Neural crest cell (in vitro differentiated cells): ENCODE results near the gene SLC22A13. TPM values are rescaled to one million over a fixed set of nuclear protein-coding genes. Genes with fewer than 3 reads are reported as not detected.

Source experiments
- DNase-seq: peaks from one replicate; pipeline ENCODE4 v3.0.0; 2021; ENCODE audit warnings: low read depth, mixed read lengths, low spot score
- H3K27ac Mint-ChIP-seq: one replicate; pipeline ENCODE4 v1.8.0; 2021; ENCODE audit warnings: mild to moderate bottlenecking, mixed read lengths; ENCODE audit not compliant: unreplicated experiment
- H3K27me3 Mint-ChIP-seq: 2 replicates; pipeline ENCODE4 v1.8.0; 2021; ENCODE audit warnings: low read depth, mild to moderate bottlenecking, mixed read lengths
- H3K36me3 Mint-ChIP-seq: 2 replicates; pipeline ENCODE4 v1.8.0; 2021; ENCODE audit warnings: low read depth, mild to moderate bottlenecking, mixed read lengths
- H3K4me1 Mint-ChIP-seq: 2 replicates; pipeline ENCODE4 v1.8.0; 2021; ENCODE audit warnings: mixed read lengths
- H3K4me3 Mint-ChIP-seq: one replicate; pipeline ENCODE4 v1.8.0; 2021; ENCODE audit warnings: mild to moderate bottlenecking, mixed read lengths
- H3K9me3 Mint-ChIP-seq: 2 replicates; pipeline ENCODE4 v1.8.0; 2021; ENCODE audit warnings: mixed read lengths
- CTCF ChIP-seq: fragments of 200-600 bp; sonication (generic); conservative IDR thresholded peaks from 2 replicates; pipeline ENCODE4 v1.5.0; 2021; ENCODE audit warnings: antibody characterized with exemption, mild to moderate bottlenecking
- total RNA-seq: library from RNA; stranded (reverse); gene quantifications from 2 replicates; pipeline ENCODE4 v1.2.1, GENCODE V29; 2021

Gene SLC22A13
- total RNA-seq, 1 donor from 2014 or later, result 0.19 TPM

- H3K9me3 Mint-ChIP-seq, result no peaks in the 10 kb centered on the region
- H3K4me1 Mint-ChIP-seq, result no peaks in the 10 kb centered on the region
- DNase-seq, result no peak
- H3K27me3 Mint-ChIP-seq, result peaks cover 2% of the 10 kb centered on the region
- no peak overlapping the region for H3K4me3 Mint-ChIP-seq
- TF ChIP-seq CTCF, result no peak
- H3K36me3 Mint-ChIP-seq, result no peaks in the 10 kb centered on the region
- H3K27ac Mint-ChIP-seq, result peak overlapping the region; percentile 15
Measured at GRCh38 chr3:38311941-38312340, 46.3 kb downstream of the SLC22A13 start.

- Mint-ChIP-seq H3K27me3 (peaks cover 2% of the 10 kb centered on the region), H3K27ac (peak overlapping the region; percentile 78), H3K36me3 (no peaks in the 10 kb centered on the region), H3K9me3 (no peaks in the 10 kb centered on the region), H3K4me1 (no peaks in the 10 kb centered on the region), H3K4me3 (no peak overlapping the region)
- no peak for TF ChIP-seq CTCF
- DNase-seq, result no peak
Measured at GRCh38 chr3:38312356-38312755, 46.7 kb downstream of the SLC22A13 start.

GRCh38 chr3:38313263-38313662 lies 47.7 kb downstream of the SLC22A13 start:
- Mint-ChIP-seq H3K4me3 (no peak overlapping the region), H3K4me1 (no peaks in the 10 kb centered on the region), H3K9me3 (no peaks in the 10 kb centered on the region), H3K27me3 (peaks cover 2% of the 10 kb centered on the region), H3K36me3 (no peaks in the 10 kb centered on the region), H3K27ac (no peak overlapping the region)
- TF ChIP-seq CTCF, result no peak
- DNase-seq, result no peak

DNA sequence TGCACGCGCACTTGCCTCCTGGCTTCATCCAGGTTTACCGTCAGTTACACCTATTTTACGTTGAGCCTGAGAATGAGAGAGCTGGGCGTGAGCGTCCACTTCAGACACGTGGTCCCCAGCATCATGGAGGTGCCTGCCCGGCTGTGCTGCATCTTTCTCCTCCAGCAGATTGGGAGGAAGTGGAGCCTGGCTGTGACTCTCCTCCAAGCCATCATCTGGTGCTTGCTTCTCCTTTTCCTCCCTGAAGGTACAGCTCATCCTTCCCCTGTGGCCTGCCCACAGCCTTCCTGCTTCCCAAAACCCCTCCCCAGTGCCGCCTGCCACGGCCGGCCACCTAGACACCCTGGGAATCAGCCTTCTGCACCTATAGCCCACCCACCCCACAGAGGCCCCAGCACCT lies 48.1 kb downstream of the SLC22A13 start:
- Mint-ChIP-seq H3K27ac (no peak overlapping the region), H3K36me3 (no peaks in the 10 kb centered on the region), H3K27me3 (peaks cover 2% of the 10 kb centered on the region), H3K9me3 (no peaks in the 10 kb centered on the region), H3K4me3 (no peak overlapping the region), H3K4me1 (no peaks in the 10 kb centered on the region)
- DNase-seq, result no peak
- TF ChIP-seq CTCF, result no peak

DNA sequence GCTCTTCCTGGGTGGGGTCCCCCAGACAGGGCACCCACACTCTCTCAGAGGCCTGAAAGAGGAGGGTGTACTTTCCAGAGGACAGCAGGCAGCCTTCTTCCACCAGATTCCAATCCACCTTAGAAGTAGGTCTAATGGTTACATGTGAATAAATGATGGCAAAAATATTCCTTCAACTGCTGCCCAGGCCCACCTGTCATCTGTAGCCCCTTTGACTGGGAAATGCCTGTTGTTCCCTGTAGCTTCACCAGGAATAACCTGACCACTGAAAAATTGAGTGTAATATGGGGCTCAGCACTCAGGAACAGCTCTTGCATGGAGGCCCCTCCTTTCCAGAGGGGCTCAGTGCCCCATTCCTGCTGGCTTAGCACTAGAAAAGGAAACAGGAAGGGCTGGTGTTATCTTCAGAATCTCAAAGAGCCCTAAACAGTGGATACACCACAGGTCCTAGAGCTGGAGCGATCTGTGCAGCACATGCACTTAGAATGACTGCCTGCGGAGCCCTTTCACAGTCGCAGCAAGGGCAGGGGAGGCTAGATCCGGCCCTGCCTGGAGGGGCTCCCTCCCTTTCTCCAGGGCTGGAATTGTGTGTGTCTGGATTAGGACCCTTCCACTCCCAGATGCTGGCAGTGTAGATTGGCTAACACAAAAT lies 48.6 kb downstream of the SLC22A13 start:
- Mint-ChIP-seq H3K36me3 (no peaks in the 10 kb centered on the region), H3K9me3 (no peaks in the 10 kb centered on the region), H3K27ac (no peak overlapping the region), H3K27me3 (no peaks in the 10 kb centered on the region), H3K4me3 (no peak overlapping the region), H3K4me1 (no peaks in the 10 kb centered on the region)
- DNase-seq, result no peak
- no peak for TF ChIP-seq CTCF
